ENCODE data around the gene KIF24.

GRCh38 chr9:34365282-34365681, 36.2 kb upstream of the KIF24 start:
- no peak for TF ChIP-seq CTCF (IDR thresholded peaks at IDR 0.05)
- TF ChIP-seq POLR2A (IDR thresholded peaks at IDR 0.05; ENCODE audit: low read depth): no peak
- no peak for TF ChIP-seq EP300 (IDR thresholded peaks at IDR 0.05)
- TF ChIP-seq POLR2AphosphoS5 (IDR thresholded peaks at IDR 0.05): no peak

Measured in esophagus muscularis mucosa (tissue), 4 donors.